ENCODE results near the gene DPYSL5. TPM values are rescaled to one million over a fixed set of nuclear protein-coding genes. Genes with fewer than 3 reads are reported as not detected.

DPYSL5 gene
- total and polyA plus RNA-seq, 7 experiments from 2014 or later: not detected

- no peak overlapping the region for H3K27ac ChIP-seq (ENCODE audit: low read depth, low read length)
- H3K36me3 ChIP-seq (ENCODE audit: control insufficient read depth in 2 of 3, insufficient read depth in 3 of 3, low read length in 3 of 3): no peaks in the 10 kb centered on the region
- POLR2A ChIA-PET: no interaction called here
- intact Hi-C loops (cut with micrococcal nuclease): no loop called here
- Mint-ChIP-seq H3K27ac (no peak overlapping the region), H3K9me3 (peaks cover 0 to 2% (median 0%) of the 10 kb centered on the region in 11 donors), H3K27me3 (peaks cover 5 to 22% (median 10%) of the 10 kb centered on the region in 5 donors), H3K36me3 (no peaks in the 10 kb centered on the region), H3K4me3 (no peak overlapping the region), H3K4me1 (peaks cover 0 to 10% (median 6%) of the 10 kb centered on the region in 7 donors)
- no peaks in the 10 kb centered on the region for H3K4me1 ChIP-seq (ENCODE audit: control insufficient read depth in 2 of 2, insufficient read depth in 2 of 2, low read length in 2 of 2)
- H3K9me3 ChIP-seq (ENCODE audit: control insufficient read depth in 2 of 3, low read length in 3 of 3): no peaks in the 10 kb centered on the region
- no peak overlapping the region for H3K4me3 ChIP-seq (ENCODE audit: low read length)
- DNase-seq (no peak), ATAC-seq (no peak)
- CTCF ChIA-PET: no interaction called here
- no peaks in the 10 kb centered on the region for H3K27me3 ChIP-seq (ENCODE audit: control insufficient read depth in 2 of 2, insufficient read depth in 2 of 2, low read length in 2 of 2)
Measured at GRCh38 chr2:26818255-26818654, 29.7 kb upstream of the DPYSL5 start.

- no peak overlapping the region for H3K27ac ChIP-seq (ENCODE audit: low read depth, low read length)
- H3K4me1 ChIP-seq (ENCODE audit: control insufficient read depth in 2 of 2, insufficient read depth in 2 of 2, low read length in 2 of 2): no peaks in the 10 kb centered on the region
- H3K36me3 ChIP-seq (ENCODE audit: control insufficient read depth in 2 of 3, insufficient read depth in 3 of 3, low read length in 3 of 3): no peaks in the 10 kb centered on the region
- no peak overlapping the region for H3K4me3 Mint-ChIP-seq
- ChIA-PET CTCF (no interaction called here), POLR2A (no interaction called here)
- ATAC-seq (no peak), DNase-seq (no peak)
- no peaks in the 10 kb centered on the region for H3K9me3 ChIP-seq (ENCODE audit: control insufficient read depth in 2 of 3, low read length in 3 of 3)
- H3K27ac Mint-ChIP-seq: no peak overlapping the region
- H3K36me3 Mint-ChIP-seq: no peaks in the 10 kb centered on the region
- no peaks in the 10 kb centered on the region for H3K27me3 ChIP-seq (ENCODE audit: control insufficient read depth in 2 of 2, insufficient read depth in 2 of 2, low read length in 2 of 2)
- no peak overlapping the region for H3K4me3 ChIP-seq (ENCODE audit: low read length)
- peaks cover 0 to 6% (median 4%) of the 10 kb centered on the region in 7 donors for H3K4me1 Mint-ChIP-seq
- H3K9me3 Mint-ChIP-seq: peaks cover 0 to 2% (median 0%) of the 10 kb centered on the region in 11 donors
- intact Hi-C loops (cut with micrococcal nuclease): no loop called here
- peaks cover 5 to 20% (median 10%) of the 10 kb centered on the region in 5 donors for H3K27me3 Mint-ChIP-seq
Measured at GRCh38 chr2:26818972-26819371, 29.0 kb upstream of the DPYSL5 start.

GRCh38 chr2:26820932-26821331 lies 27.0 kb upstream of the DPYSL5 start:
- Histone ChIP-seq H3K4me1 (ENCODE audit: control insufficient read depth in 2 of 2, insufficient read depth in 2 of 2, low read length in 2 of 2) (no peaks in the 10 kb centered on the region), H3K4me3 (ENCODE audit: low read length) (no peak overlapping the region), H3K27me3 (ENCODE audit: control insufficient read depth in 2 of 2, insufficient read depth in 2 of 2, low read length in 2 of 2) (no peaks in the 10 kb centered on the region), H3K27ac (ENCODE audit: low read depth, low read length) (no peak overlapping the region), H3K9me3 (ENCODE audit: control insufficient read depth in 2 of 3, low read length in 3 of 3) (no peaks in the 10 kb centered on the region), H3K36me3 (ENCODE audit: control insufficient read depth in 2 of 3, insufficient read depth in 3 of 3, low read length in 3 of 3) (no peaks in the 10 kb centered on the region)
- intact Hi-C loops (cut with micrococcal nuclease): no loop called here
- CTCF ChIA-PET: interaction anchor here (0.6 kb wide), 1 partner anchor 751 kb away, joined by 4 read pairs; no protein-coding TSS in a partner anchor
- no peak for ATAC-seq
- H3K9me3 Mint-ChIP-seq: no peaks in the 10 kb centered on the region
- H3K4me3 Mint-ChIP-seq: no peak overlapping the region
- H3K27ac Mint-ChIP-seq: no peak overlapping the region
- DNase-seq: no peak
- H3K4me1 Mint-ChIP-seq: peaks cover 0 to 6% (median 0%) of the 10 kb centered on the region in 7 donors
- H3K27me3 Mint-ChIP-seq: peaks cover 5 to 14% (median 7%) of the 10 kb centered on the region in 5 donors
- H3K36me3 Mint-ChIP-seq: no peaks in the 10 kb centered on the region
- POLR2A ChIA-PET: no interaction called here

GRCh38 chr2:26822877-26823276 lies 25.1 kb upstream of the DPYSL5 start:
- no peaks in the 10 kb centered on the region for H3K36me3 Mint-ChIP-seq
- peaks cover 0 to 10% (median 0%) of the 10 kb centered on the region in 5 donors for H3K27me3 Mint-ChIP-seq
- intact Hi-C loops (cut with micrococcal nuclease): no loop called here
- DNase-seq: no peak
- no peak overlapping the region for H3K27ac ChIP-seq (ENCODE audit: low read depth, low read length)
- H3K4me1 ChIP-seq (ENCODE audit: control insufficient read depth in 2 of 2, insufficient read depth in 2 of 2, low read length in 2 of 2): no peaks in the 10 kb centered on the region
- H3K9me3 Mint-ChIP-seq: no peaks in the 10 kb centered on the region
- no peak overlapping the region for H3K27ac Mint-ChIP-seq
- no peaks in the 10 kb centered on the region for H3K9me3 ChIP-seq (ENCODE audit: control insufficient read depth in 2 of 3, low read length in 3 of 3)
- no peak for ATAC-seq
- no peak overlapping the region for H3K4me3 ChIP-seq (ENCODE audit: low read length)
- H3K4me3 Mint-ChIP-seq: no peak overlapping the region
- POLR2A ChIA-PET: no interaction called here
- H3K27me3 ChIP-seq (ENCODE audit: control insufficient read depth in 2 of 2, insufficient read depth in 2 of 2, low read length in 2 of 2): no peaks in the 10 kb centered on the region
- H3K4me1 Mint-ChIP-seq: no peaks in the 10 kb centered on the region
- CTCF ChIA-PET: no interaction called here
- no peaks in the 10 kb centered on the region for H3K36me3 ChIP-seq (ENCODE audit: control insufficient read depth in 2 of 3, insufficient read depth in 3 of 3, low read length in 3 of 3)

GRCh38 chr2:26838121-26838906 lies 9.6 kb upstream of the DPYSL5 start:
- Histone ChIP-seq H3K36me3 (ENCODE audit: control insufficient read depth in 2 of 3, insufficient read depth in 3 of 3, low read length in 3 of 3) (no peaks in the 10 kb centered on the region), H3K9me3 (ENCODE audit: control insufficient read depth in 2 of 3, low read length in 3 of 3) (no peaks in the 10 kb centered on the region), H3K4me3 (ENCODE audit: low read length) (no peak overlapping the region), H3K4me1 (ENCODE audit: control insufficient read depth in 2 of 2, insufficient read depth in 2 of 2, low read length in 2 of 2) (no peaks in the 10 kb centered on the region), H3K27ac (ENCODE audit: low read depth, low read length) (no peak overlapping the region), H3K27me3 (ENCODE audit: control insufficient read depth in 2 of 2, insufficient read depth in 2 of 2, low read length in 2 of 2) (peaks cover 0 to 6% of the 10 kb centered on the region in 2 donors)
- peaks cover 0 to 3% (median 0%) of the 10 kb centered on the region in 11 donors for H3K9me3 Mint-ChIP-seq
- no peaks in the 10 kb centered on the region for H3K36me3 Mint-ChIP-seq
- POLR2A ChIA-PET: no interaction called here
- CTCF ChIA-PET: no interaction called here
- DNase-seq: peak in 2 of 9 donors; percentile 12 to 18
- peaks cover 30 to 64% (median 42%) of the 10 kb centered on the region in 5 donors for H3K27me3 Mint-ChIP-seq
- H3K27ac Mint-ChIP-seq: no peak overlapping the region
- intact Hi-C loops (cut with micrococcal nuclease): loop anchor here in 1 of 2 donors (2.0 kb wide), 1 partner anchor 54 kb away; no protein-coding TSS in a partner anchor
- no peak overlapping the region for H3K4me3 Mint-ChIP-seq
- no peaks in the 10 kb centered on the region for H3K4me1 Mint-ChIP-seq
- ATAC-seq: no peak

- intact Hi-C loops (cut with micrococcal nuclease): loop anchor here in 1 of 2 donors (10.0 kb wide), 1 partner anchor 464 kb away; the partner anchor contains the start of gene UCN
- H3K27me3 Mint-ChIP-seq: peaks cover 28 to 64% (median 42%) of the 10 kb centered on the region in 5 donors
Measured at GRCh38 chr2:26840937-26841610, 6.9 kb upstream of the DPYSL5 start.

More at GRCh38 chr2:26840937-26841610, 6.9 kb upstream of the DPYSL5 start:
- Mint-ChIP-seq H3K4me3 (no peak overlapping the region), H3K4me1 (peaks cover 0 to 3% (median 2%) of the 10 kb centered on the region in 7 donors), H3K36me3 (no peaks in the 10 kb centered on the region), H3K27ac (no peak overlapping the region), H3K9me3 (peaks cover 0 to 3% (median 0%) of the 10 kb centered on the region in 11 donors)
- ChIA-PET CTCF (no interaction called here), POLR2A (no interaction called here)
- DNase-seq (peak in 1 of 9 donors; percentile 9), ATAC-seq (peak; percentile 46)
- Histone ChIP-seq H3K4me3 (ENCODE audit: low read length) (no peak overlapping the region), H3K9me3 (ENCODE audit: control insufficient read depth in 2 of 3, low read length in 3 of 3) (no peaks in the 10 kb centered on the region), H3K27me3 (ENCODE audit: control insufficient read depth in 2 of 2, insufficient read depth in 2 of 2, low read length in 2 of 2) (peaks cover 3% of the 10 kb centered on the region in 2 donors), H3K36me3 (ENCODE audit: control insufficient read depth in 2 of 3, insufficient read depth in 3 of 3, low read length in 3 of 3) (no peaks in the 10 kb centered on the region), H3K4me1 (ENCODE audit: control insufficient read depth in 2 of 2, insufficient read depth in 2 of 2, low read length in 2 of 2) (peaks cover 0 to under 1% of the 10 kb centered on the region in 2 donors), H3K27ac (ENCODE audit: low read depth, low read length) (no peak overlapping the region)
